ENCODE results near the gene TJAP1.

Gene TJAP1

DNA sequence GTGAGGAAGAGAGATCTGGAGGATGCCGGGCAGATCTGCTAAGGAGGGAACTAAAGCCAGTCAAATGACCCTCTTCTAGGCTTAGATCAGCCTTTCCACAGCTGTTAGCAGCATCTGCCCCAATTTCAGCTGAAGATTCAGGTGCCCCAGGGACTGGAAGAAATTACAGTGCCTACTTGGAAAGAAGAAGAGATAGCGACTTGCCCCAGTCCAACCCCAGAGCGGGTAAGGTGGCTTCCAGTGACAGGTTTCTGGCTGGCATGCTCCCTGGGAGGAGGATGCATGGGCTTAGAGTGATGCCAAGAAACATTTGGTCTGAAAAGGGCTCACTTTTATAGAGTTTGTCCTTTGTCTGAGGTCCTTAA, 620 bp downstream of the TJAP1 start (continued):
- no peak for TF ChIP-seq RARB (CRISPR knock-in tag; IDR thresholded peaks at IDR 0.05)
- TF ChIP-seq, protein P1, sequence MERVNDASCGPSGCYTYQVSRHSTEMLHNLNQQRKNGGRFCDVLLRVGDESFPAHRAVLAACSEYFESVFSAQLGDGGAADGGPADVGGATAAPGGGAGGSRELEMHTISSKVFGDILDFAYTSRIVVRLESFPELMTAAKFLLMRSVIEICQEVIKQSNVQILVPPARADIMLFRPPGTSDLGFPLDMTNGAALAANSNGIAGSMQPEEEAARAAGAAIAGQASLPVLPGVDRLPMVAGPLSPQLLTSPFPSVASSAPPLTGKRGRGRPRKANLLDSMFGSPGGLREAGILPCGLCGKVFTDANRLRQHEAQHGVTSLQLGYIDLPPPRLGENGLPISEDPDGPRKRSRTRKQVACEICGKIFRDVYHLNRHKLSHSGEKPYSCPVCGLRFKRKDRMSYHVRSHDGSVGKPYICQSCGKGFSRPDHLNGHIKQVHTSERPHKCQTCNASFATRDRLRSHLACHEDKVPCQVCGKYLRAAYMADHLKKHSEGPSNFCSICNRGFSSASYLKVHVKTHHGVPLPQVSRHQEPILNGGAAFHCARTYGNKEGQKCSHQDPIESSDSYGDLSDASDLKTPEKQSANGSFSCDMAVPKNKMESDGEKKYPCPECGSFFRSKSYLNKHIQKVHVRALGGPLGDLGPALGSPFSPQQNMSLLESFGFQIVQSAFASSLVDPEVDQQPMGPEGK (CRISPR knock-in tag; IDR thresholded peaks at IDR 0.05; ENCODE audit: borderline replicate concordance) = no peak

DNA sequence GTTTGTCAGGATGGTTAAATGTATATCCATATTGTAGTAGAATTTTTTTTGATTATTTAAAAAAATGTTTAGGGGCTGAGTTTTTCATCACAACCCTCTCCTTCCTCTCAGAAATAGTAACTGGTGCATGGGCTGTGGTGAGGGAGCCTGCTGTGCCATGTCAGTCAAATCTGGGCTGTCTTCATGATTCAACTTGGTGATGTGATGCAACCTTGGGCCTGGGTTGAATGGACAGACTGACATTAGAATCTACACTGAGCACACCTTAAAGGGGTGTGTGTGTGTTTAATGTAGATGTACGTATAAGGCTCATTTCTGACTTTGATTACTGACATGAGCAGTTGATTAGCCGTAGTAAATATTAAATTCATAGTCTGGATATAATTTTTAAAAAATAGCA, 3.7 kb downstream of the TJAP1 start:
- no peak for TF ChIP-seq RARB (CRISPR knock-in tag; IDR thresholded peaks at IDR 0.05)
- TF ChIP-seq, protein P1 (CRISPR knock-in tag; IDR thresholded peaks at IDR 0.05; ENCODE audit: borderline replicate concordance) = no peak
- TF ChIP-seq ZFP3 (CRISPR knock-in tag; IDR thresholded peaks at IDR 0.05) = no peak
- TF ChIP-seq ZNF565 (CRISPR knock-in tag; conservative IDR thresholded peaks at IDR 0.05; ENCODE audit: low read depth) = no peak
- no peak for TF ChIP-seq OSR1 (CRISPR knock-in tag; IDR thresholded peaks at IDR 0.05)
- TF ChIP-seq, protein P2, sequence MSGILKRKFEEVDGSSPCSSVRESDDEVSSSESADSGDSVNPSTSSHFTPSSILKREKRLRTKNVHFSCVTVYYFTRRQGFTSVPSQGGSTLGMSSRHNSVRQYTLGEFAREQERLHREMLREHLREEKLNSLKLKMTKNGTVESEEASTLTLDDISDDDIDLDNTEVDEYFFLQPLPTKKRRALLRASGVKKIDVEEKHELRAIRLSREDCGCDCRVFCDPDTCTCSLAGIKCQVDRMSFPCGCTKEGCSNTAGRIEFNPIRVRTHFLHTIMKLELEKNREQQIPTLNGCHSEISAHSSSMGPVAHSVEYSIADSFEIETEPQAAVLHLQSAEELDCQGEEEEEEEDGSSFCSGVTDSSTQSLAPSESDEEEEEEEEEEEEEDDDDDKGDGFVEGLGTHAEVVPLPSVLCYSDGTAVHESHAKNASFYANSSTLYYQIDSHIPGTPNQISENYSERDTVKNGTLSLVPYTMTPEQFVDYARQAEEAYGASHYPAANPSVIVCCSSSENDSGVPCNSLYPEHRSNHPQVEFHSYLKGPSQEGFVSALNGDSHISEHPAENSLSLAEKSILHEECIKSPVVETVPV (CRISPR knock-in tag; IDR thresholded peaks at IDR 0.05) = no peak
- no peak for TF ChIP-seq TOX (CRISPR knock-in tag; IDR thresholded peaks at IDR 0.05; ENCODE audit: borderline replicate concordance)
- no peak for TF ChIP-seq PPARA (CRISPR knock-in tag; IDR thresholded peaks at IDR 0.05; ENCODE audit: borderline replicate concordance)
- TF ChIP-seq ISL1 (CRISPR knock-in tag; IDR thresholded peaks at IDR 0.05) = no peak
- no peak for TF ChIP-seq ZNF70 (CRISPR knock-in tag; IDR thresholded peaks at IDR 0.05)
- TF ChIP-seq, protein P3, sequence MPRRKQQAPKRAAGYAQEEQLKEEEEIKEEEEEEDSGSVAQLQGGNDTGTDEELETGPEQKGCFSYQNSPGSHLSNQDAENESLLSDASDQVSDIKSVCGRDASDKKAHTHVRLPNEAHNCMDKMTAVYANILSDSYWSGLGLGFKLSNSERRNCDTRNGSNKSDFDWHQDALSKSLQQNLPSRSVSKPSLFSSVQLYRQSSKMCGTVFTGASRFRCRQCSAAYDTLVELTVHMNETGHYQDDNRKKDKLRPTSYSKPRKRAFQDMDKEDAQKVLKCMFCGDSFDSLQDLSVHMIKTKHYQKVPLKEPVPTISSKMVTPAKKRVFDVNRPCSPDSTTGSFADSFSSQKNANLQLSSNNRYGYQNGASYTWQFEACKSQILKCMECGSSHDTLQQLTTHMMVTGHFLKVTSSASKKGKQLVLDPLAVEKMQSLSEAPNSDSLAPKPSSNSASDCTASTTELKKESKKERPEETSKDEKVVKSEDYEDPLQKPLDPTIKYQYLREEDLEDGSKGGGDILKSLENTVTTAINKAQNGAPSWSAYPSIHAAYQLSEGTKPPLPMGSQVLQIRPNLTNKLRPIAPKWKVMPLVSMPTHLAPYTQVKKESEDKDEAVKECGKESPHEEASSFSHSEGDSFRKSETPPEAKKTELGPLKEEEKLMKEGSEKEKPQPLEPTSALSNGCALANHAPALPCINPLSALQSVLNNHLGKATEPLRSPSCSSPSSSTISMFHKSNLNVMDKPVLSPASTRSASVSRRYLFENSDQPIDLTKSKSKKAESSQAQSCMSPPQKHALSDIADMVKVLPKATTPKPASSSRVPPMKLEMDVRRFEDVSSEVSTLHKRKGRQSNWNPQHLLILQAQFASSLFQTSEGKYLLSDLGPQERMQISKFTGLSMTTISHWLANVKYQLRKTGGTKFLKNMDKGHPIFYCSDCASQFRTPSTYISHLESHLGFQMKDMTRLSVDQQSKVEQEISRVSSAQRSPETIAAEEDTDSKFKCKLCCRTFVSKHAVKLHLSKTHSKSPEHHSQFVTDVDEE (CRISPR knock-in tag; IDR thresholded peaks at IDR 0.05) = no peak
- TF ChIP-seq ZNF8 (CRISPR knock-in tag; IDR thresholded peaks at IDR 0.05) = no peak
- TF ChIP-seq ARNTL (CRISPR knock-in tag; IDR thresholded peaks at IDR 0.05; ENCODE audit: borderline replicate concordance, low read depth) = no peak

DNA sequence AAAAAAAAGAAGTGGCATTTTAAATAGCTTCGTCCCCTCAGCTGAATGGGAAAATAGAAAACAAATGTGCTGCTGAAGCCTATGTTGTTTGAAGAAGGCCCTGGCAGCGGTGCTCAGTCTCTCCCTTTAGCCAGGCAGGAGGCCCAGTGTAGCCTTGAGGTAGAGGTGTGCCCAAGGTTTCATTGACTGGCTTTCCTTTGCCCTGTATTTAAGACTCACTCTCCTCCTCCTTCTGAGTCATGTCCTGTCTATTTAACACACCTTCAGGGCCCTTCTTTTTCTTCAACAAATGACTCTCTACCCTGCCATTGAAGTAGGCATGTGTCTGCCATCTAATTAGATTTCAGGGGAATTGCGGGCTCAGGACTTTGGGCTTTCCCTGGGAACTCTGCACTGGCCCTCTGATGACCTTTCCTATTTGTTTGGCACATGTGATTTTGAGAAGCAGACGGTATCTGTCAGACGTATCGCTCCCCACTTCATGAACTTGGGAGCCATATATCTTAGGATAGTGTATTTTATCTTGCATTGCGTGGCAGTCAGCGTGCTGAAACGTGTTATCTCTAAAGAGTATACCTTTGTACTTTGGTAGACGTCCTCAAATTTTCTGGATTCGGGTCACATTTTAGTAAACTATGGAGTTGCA, 4.3 kb downstream of the TJAP1 start:
- no peak for ATAC-seq

More for the DNA sequence above, 3.7 kb downstream of the TJAP1 start:
- ATAC-seq = no peak

More for the DNA sequence above, 4.3 kb downstream of the TJAP1 start:
- TF ChIP-seq ZNF8 (CRISPR knock-in tag; IDR thresholded peaks at IDR 0.05) = no peak
- no peak for TF ChIP-seq ZFP3 (CRISPR knock-in tag; IDR thresholded peaks at IDR 0.05)
- TF ChIP-seq TOX (CRISPR knock-in tag; IDR thresholded peaks at IDR 0.05; ENCODE audit: borderline replicate concordance) = no peak
- TF ChIP-seq, protein P1 (CRISPR knock-in tag; IDR thresholded peaks at IDR 0.05; ENCODE audit: borderline replicate concordance) = no peak
- TF ChIP-seq GLIS3 (CRISPR knock-in tag; IDR thresholded peaks at IDR 0.05) = no peak
- TF ChIP-seq ESRRG (CRISPR knock-in tag; IDR thresholded peaks at IDR 0.05) = no peak
- no peak for TF ChIP-seq ZNF565 (CRISPR knock-in tag; conservative IDR thresholded peaks at IDR 0.05; ENCODE audit: low read depth)
- TF ChIP-seq RARB (CRISPR knock-in tag; IDR thresholded peaks at IDR 0.05) = no peak
- no peak for TF ChIP-seq TCF4 (CRISPR knock-in tag; IDR thresholded peaks at IDR 0.05; ENCODE audit: borderline replicate concordance)
- no peak for TF ChIP-seq ZC3H10 (CRISPR knock-in tag; IDR thresholded peaks at IDR 0.05)
- no peak for TF ChIP-seq PPARA (CRISPR knock-in tag; IDR thresholded peaks at IDR 0.05; ENCODE audit: borderline replicate concordance)
- no peak for TF ChIP-seq OSR1 (CRISPR knock-in tag; IDR thresholded peaks at IDR 0.05)
- no peak for TF ChIP-seq ZFP30 (CRISPR knock-in tag; IDR thresholded peaks at IDR 0.05)
